Measurements from ENCODE around the gene MSH5. TPM values are rescaled to one million over a fixed set of nuclear protein-coding genes. Genes with fewer than 3 reads are reported as not detected.

Gene MSH5
- total RNA-seq, 1 donor from 2014 or later: 9.1 TPM

- DNase-seq: peak; percentile 92
Observed at GRCh38 chr6:31729979-31730630, 9.7 kb upstream of the MSH5 start.

GRCh38 chr6:31730631-31731086 lies 9.1 kb upstream of the MSH5 start:
- DNase-seq: no peak

GRCh38 chr6:31732029-31732428 lies 7.8 kb upstream of the MSH5 start:
- no peak for DNase-seq

GRCh38 chr6:31733734-31734133 lies 6.1 kb upstream of the MSH5 start:
- no peak for DNase-seq

- DNase-seq: no peak
Observed at GRCh38 chr6:31734247-31734820, 5.5 kb upstream of the MSH5 start.

DNA sequence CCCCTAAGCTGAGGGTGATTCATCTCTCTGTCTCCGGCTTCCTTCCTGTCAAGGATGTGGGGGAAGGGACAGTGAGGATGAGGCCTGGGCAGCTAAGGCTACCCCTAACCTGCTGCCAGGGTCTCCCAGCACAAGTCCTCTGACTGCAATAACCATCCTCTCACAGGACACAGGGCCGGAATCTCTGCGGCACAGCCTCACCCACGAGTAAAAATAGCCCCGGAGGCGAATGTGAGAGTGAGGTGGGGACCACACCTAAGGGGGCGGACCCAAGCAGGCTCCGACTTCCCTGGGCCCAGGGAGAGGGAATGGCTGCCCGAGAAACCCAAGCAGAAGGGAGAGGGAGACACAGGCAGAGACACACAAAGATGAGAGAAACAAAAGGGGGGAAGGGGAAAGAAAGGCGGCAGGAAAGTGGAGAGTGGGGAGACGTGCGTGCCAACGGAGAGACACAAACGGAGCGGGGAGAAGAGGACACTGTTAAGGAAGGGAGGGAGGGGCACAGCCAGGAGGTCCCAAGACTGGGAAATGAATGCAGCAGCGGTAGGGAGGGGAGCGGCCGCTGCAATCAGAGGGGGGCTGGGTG lies 4.9 kb upstream of the MSH5 start:
- no peak for DNase-seq

GRCh38 chr6:31736021-31736767 lies 3.6 kb upstream of the MSH5 start, which contains the start of gene CLIC1:
TSS of gene CLIC1 (minus strand) at chr6:31736530. CDS start at chr6:31736300, 230 bp downstream.
- peak; percentile 84 for DNase-seq

DNA sequence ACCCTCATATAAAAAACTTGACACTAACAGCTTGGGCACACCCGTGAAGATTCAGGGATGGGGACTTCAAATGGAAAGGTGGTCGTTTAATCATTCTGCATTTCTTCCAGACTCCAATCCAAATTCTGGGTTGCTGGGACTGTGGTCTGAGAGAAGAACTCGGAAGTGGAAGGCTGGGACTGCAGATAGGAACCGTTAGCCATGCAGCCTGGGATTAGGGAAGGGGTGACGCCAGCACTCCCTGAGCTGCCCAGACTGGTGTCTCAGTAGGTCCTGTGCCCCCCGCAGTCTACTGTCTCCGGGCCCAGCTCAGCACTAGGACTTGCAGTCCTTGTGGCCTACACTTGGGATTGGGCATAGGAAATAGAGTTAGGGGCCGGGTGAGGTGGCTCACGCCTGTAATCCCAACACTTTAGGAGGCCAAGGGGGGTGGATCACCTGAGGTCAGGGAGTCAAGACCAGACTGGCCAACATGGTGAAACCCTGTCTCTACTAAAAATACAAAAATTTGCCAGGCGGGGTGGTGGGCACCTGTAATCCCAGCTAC lies 3.0 kb upstream of the MSH5 start:
- DNase-seq: no peak

- no peak for DNase-seq
Observed at GRCh38 chr6:31737315-31737990, 2.4 kb upstream of the MSH5 start.

- peak; percentile 80 for DNase-seq
Observed at GRCh38 chr6:31737991-31738979, 1.5 kb upstream of the MSH5 start.

- no peak for DNase-seq
Observed at GRCh38 chr6:31740397-31741223, 805 bp downstream of the MSH5 start.

- DNase-seq: no peak
Observed at GRCh38 chr6:31741815-31742214, 2.0 kb downstream of the MSH5 start.

GRCh38 chr6:31742894-31743293 lies 3.1 kb downstream of the MSH5 start:
- DNase-seq: no peak

DNA sequence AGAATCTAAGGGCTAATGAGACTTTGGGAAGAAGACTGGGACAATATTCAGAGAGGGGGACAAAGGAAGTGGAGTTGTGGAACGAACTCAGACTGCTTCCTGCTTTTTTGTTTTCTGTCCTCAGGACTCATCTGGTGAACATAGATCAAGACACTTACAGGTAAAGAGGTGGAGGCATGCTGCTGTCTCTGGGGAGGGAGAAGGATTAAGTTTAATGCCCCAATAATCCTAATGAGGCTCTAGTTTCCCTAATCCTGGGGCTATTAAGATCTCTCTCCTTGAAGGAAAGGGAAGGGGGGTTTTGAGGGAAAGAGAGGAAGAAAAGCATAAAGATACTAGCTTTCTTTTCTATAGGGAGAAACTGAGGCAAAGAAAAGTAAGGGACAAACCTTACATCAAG lies 4.6 kb downstream of the MSH5 start:
- no peak for DNase-seq

DNA sequence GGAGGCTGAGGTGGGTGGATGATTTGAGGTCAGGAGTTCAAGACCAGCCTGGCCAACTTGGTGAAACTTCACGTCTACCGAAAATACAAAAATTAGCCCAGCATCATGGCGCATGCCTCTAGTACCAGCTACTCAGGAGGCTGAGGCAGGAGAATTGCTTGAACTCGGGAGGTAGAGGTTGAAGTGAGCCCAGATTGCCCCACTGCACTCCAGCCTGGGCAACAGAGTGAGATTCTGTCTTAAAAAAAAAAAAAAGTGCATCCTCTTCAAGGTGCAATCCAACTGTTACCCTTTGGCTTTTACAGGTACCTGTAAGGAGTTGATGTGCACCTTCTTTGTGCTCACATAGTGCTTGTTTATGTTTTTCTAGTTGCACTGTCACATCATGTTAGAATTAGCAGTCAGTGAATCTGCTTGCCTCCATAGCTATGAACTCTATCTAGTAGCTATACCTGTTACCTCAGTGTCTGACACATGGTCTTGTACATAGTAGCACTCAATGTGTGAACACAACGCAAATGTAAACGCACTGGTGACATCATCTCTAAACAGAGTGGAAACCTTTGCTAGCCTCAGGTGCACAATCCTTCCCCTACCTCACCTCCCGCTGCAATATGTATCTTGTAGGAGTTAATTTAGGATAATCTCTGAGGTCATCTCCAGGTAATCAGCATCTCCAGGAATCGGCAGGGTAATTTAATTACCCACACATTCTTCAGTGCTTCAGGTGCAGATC lies 9.7 kb downstream of the MSH5 start:
- DNase-seq: no peak

DNA sequence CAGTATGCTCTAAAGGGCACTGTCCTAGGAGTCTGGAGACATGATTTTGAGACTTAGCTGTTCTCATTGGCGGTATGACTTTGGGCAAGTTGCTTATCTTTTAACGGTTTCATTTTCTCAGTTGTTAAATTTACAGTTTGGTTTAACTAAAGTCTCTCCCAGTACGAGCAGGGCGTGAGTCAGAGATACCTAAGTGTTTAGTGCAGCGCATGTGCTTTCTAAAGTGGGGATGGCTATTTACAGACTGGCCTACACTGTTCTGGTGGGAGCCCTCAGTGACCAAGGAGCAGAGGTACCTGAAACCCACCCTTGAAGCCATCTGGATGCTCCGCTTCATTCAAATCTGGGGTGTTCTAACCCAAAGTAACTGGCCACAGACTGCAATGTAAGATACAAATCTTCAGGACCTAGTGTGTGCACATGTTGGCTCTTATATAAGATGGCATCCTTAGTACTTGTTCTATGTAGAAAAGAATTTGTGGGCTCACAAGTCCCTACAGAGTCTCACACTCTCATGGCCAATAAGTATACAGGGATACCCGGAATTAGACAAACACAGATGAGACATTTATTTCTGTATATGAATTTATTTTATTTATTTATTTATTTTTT lies 10.7 kb downstream of the MSH5 start:
- no peak for DNase-seq

- no peak for DNase-seq
Observed at GRCh38 chr6:31752739-31753319, 13.0 kb downstream of the MSH5 start.

- DNase-seq: no peak
Observed at GRCh38 chr6:31758281-31758680, 18.5 kb downstream of the MSH5 start.
